Pons (tissue), 1 donor: ENCODE data around the gene EXOSC6.
"Not testable (repeated sequence)": the region's sequence is repeated elsewhere in the genome, so short reads cannot be mapped to it uniquely, and the experiment has no call there.

ENCODE experiments used
- DNase-seq: peaks from one replicate; pipeline ENCODE4 v3.0.0-alpha.2; 2016; ENCODE audit warnings: low spot score

The EXOSC6 gene

GRCh38 chr16:70251629-70252354, at the start of gene EXOSC6:
Gene EXOSC6, minus strand, starts transcription at chr16:70251940. Its CDS starts 40 bp downstream, at chr16:70251900.
- DNase-seq, result peak; percentile 86

GRCh38 chr16:70301121-70301520, 49.4 kb upstream of the EXOSC6 start:
- DNase-seq, result no peak

GRCh38 chr16:70298988-70299938, 47.5 kb upstream of the EXOSC6 start, which contains the start of gene DDX19B:
Gene DDX19B, plus strand, starts transcription at chr16:70299186. Its CDS starts 112 bp downstream, at chr16:70299298.
- peak; percentile 73 for DNase-seq

GRCh38 chr16:70295634-70296033, 43.9 kb upstream of the EXOSC6 start:
- DNase-seq, result no peak

GRCh38 chr16:70294385-70295025, 42.8 kb upstream of the EXOSC6 start:
- no peak for DNase-seq

- not testable (repeated sequence) for DNase-seq
Measured at GRCh38 chr16:70292148-70292547, 40.4 kb upstream of the EXOSC6 start.

GRCh38 chr16:70290949-70291519, 39.3 kb upstream of the EXOSC6 start:
- no peak for DNase-seq

- DNase-seq, result peak; percentile 99
Measured at GRCh38 chr16:70289229-70290094, 37.7 kb upstream of the EXOSC6 start, which contains the start of gene AARS1. Gene AARS1, minus strand, starts transcription at chr16:70289506. Its CDS starts 6,743 bp downstream, at chr16:70282763.

GRCh38 chr16:70287304-70287971, 35.7 kb upstream of the EXOSC6 start:
- DNase-seq, result not testable (repeated sequence)

GRCh38 chr16:70276392-70276791, 24.7 kb upstream of the EXOSC6 start:
- DNase-seq, result no peak

GRCh38 chr16:70271696-70272095, 20.0 kb upstream of the EXOSC6 start:
- DNase-seq, result no peak

GRCh38 chr16:70270176-70270575, 18.4 kb upstream of the EXOSC6 start:
- no peak for DNase-seq

GRCh38 chr16:70269471-70269870, 17.7 kb upstream of the EXOSC6 start:
- DNase-seq, result no peak

GRCh38 chr16:70267922-70268321, 16.2 kb upstream of the EXOSC6 start:
- DNase-seq, result not testable (repeated sequence)

GRCh38 chr16:70267516-70267915, 15.8 kb upstream of the EXOSC6 start:
- DNase-seq, result peak; percentile 40

- DNase-seq, result not testable (repeated sequence)
Measured at GRCh38 chr16:70259903-70260302, 8.2 kb upstream of the EXOSC6 start.

GRCh38 chr16:70258946-70259345, 7.2 kb upstream of the EXOSC6 start:
- no peak for DNase-seq

GRCh38 chr16:70258065-70258464, 6.3 kb upstream of the EXOSC6 start:
- no peak for DNase-seq

GRCh38 chr16:70257391-70257790, 5.7 kb upstream of the EXOSC6 start:
- DNase-seq, result no peak

GRCh38 chr16:70255574-70255973, 3.8 kb upstream of the EXOSC6 start:
- DNase-seq, result no peak
